GDM1 (cell line): Measurements from ENCODE around the gene STARD3.

Source experiments
- DNase-seq: peaks from one replicate; lab custom pipeline; 2025; lab: John Stamatoyannopoulos, UW

Gene STARD3

DNA sequence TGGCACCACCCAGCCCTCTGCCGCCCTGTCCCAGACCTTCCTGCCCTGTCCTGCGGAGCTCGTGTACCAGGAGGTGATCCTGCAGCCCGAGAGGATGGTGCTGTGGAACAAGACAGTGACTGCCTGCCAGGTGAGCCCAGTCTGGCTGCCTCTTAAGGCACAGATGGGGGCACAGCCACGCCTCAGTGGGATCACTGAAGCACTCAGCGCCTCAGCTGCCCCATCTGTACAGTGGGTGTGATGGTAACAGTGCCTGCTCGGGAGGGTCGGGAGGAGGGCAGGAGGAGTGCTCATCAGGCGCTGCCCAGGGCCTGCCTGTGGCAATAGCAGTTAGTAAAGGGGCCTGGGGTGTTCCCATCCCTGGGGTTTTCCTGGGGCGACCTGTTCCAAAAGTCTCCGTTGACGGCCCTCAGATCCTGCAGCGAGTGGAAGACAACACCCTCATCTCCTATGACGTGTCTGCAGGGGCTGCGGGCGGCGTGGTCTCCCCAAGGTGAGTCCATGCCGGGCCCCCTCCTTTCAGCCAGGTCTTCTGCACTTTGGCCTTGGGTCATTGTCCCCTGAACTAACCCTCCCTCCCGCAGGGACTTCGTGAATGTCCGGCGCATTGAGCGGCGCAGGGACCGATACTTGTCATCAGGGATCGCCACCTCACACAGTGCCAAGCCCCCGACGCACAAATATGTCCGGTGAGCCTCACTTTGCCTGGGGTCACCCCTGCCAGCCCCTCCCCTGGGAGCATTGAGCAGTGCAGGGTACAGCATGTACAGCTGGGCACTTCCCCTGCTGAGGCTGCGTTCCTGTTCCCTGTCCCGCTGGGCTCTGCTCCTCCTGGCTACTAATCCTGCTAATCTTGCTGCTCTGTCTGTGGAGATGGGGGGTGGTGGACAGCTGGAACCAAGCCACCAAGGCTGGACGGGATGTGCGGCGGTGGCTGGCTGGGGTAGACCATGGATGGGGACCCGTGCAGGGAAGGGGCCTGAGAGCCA, 23.7 kb downstream of the STARD3 start:
- DNase-seq = no peak

DNA sequence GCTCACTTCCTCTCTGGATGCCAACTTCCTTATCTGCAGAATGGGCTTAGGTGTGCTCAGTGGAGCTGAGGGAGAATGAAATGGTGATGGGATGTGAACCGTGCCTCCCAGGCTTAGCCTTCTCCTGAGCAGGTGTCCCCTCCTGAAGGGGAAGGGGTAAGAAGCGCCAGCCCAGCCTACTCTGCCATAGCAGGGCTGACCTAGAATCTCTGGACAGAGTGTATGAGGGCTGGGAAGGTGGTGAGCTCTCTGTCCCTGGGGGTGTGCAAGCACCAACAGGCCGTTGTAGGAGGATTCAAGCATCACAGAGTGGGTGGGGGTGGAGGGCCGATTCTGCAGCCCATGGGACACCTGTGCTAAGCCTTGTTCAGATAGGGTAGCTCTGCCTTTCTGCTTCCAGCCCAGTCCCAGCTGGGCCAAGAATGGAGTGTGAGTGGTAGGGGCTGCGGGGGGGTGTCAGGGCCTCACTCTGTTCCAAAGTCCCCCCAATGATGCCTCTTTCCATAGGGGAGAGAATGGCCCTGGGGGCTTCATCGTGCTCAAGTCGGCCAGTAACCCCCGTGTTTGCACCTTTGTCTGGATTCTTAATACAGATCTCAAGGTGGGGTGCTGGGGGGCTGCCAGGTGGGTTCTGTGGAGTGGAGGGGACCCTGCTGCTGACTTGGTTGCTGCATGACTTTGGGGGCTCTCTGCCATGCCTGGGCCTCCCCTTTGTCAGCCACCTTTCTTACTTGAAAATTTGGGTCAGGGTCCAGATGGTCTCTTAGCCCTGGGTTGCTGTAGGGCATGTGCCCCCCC, 25.0 kb downstream of the STARD3 start:
- DNase-seq = no peak

GRCh38 chr17:39662551-39663339, 25.8 kb downstream of the STARD3 start:
- DNase-seq = no peak

GRCh38 chr17:39663340-39663687, 26.4 kb downstream of the STARD3 start:
- DNase-seq = no peak

DNA sequence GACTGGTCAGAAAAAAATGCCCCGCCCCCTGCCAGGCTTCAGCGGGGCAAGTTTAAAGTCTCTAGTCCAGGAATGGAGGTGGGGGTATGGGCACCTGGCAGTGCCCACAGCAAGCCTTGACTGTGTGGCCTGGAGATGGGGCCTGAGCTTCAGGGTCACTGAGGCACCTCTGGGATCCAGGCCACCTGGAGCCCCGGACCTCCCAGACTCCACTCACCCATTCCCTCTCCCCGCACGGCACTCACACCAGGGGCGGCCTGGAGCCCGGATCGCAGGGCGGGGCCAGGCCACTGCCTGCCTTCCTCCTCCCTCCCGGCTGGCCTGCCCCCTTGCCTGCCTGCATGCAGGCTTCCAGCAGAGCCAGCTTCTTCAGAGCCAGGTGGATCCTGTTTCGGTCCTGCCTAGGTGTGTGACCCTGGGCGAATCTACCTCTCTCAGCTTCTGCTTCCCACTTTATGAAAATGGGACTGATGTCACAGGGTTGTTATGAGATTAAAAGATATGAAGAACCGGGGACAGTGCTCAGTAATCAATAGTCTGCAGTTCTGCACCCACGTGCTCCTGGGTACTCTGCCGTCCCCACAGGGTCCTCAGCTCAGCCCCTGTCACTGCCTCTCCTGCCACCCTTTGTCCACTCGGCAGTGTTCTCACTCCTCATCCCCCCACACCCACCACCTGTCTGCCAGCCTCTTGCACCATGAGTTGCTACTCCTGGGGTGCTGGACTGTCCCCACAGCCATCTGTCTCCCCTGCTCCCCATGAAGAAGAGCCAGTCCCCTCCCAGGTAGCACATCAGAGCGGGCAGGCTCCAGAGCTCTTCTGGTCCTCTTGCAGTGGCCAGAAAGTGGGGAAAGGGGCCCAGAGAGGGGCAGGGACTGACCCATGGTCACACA, 27.0 kb downstream of the STARD3 start:
- DNase-seq = no peak

DNA sequence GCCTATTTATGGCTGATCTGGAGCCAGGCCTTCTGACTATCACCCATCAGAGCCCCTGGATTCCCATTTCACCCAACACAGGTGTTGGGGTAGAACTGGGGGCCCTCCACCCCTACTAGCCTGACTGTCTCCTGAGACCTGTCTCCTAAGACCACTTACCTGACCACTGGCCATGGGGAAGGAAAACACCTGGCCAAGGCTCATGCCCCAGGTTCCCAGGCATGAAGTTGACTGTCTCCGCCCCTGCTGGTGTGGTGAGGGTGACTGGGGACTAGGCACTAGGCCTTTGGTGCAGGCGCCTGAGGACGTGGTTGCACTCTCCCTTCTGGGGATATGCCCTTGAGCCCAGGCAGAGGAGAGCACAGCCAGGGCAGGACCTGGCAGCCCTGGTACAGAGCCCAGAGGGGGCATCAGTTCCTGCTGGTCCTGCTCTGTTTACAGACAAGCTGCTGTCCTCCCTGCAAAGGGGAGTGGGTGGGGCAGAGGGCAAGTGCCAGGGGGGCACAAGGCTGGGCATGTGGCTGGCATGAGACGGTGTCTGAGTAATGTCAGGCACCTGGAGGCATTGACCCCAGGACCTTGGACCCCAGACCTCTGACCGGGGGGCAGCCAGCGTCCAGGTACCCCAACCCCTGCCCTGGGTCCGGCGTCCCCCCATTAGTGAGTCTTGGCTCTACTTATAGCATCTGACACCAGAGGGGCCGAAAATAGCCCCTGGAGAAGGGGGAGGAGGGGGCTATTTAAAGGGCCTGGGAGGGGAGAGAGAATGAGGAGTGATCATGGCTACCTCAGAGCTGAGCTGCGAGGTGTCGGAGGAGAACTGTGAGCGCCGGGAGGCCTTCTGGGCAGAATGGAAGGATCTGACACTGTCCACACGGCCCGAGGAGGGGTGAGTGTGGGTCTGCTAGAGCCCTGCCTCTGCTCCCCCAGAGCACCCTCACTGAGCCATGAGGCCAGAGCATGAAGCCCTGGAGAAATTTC, 27.9 kb downstream of the STARD3 start, which contains the start of gene TCAP:
Gene TCAP (plus strand): TSS at position 769 of the 981 bp plus-strand sequence. CDS start 11 bp downstream, at position 780.
- no peak for DNase-seq

GRCh38 chr17:39665642-39666224, 28.8 kb downstream of the STARD3 start:
- DNase-seq = no peak

DNA sequence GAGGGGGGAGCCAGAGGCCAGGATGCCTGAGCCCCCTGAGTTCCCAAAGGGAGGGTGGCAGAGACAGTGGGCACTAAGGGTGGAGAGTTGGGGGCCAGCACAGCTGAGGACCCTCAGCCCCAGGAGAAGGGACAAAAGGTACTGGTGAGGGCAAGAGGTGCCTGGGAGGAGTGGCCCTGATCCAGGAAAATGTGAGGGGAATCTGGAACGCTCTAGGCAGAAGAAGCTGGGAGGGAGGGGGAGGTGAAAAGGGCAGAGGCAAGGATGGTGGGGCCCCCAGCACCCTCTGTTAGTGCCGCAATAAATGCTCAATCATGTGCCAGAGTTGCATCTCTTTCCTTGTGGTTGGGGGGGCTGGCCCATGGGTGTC, 29.3 kb downstream of the STARD3 start:
- no peak for DNase-seq

DNA sequence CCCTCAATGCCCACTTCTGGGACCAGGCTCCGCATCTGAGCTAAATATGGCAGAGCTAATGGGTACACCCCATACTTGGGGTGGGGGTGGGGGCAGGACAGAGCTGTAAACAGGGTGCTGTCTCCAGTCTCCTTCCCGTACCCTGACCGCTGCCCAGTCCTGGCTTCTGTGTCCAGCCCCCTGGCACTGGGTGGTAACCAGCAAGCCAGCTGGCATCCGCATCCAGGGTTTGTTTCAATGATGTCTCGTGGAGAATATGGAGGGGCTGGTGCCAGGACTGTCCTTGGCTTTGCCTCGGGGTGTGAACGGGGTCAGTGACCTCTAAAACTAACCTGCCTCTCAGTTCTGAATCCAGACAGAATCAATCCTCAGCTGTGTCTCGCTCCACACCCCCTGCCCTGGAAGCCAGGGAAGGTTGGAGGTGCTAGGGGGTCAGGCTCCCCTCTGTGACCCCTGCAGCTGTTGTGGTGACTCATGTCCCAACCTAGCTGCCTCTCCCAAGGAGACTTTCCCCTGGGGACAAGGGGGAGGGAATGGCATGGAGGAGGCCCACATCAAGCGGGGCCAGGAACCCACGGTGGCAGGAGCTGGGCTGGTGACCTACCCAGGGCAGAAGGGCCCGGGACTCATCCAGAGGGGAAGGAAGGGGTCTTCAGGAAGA, 29.8 kb downstream of the STARD3 start:
- no peak for DNase-seq

- no peak for DNase-seq
These were observed 30.5 kb downstream of the STARD3 start for GRCh38 chr17:39667262-39667944.

GRCh38 chr17:39667945-39668924, 31.3 kb downstream of the STARD3 start, which contains the start of gene PNMT:
PNMT (plus strand) TSS chr17:39668453; CDS start chr17:39668476, 23 bp downstream.
- DNase-seq = no peak

DNA sequence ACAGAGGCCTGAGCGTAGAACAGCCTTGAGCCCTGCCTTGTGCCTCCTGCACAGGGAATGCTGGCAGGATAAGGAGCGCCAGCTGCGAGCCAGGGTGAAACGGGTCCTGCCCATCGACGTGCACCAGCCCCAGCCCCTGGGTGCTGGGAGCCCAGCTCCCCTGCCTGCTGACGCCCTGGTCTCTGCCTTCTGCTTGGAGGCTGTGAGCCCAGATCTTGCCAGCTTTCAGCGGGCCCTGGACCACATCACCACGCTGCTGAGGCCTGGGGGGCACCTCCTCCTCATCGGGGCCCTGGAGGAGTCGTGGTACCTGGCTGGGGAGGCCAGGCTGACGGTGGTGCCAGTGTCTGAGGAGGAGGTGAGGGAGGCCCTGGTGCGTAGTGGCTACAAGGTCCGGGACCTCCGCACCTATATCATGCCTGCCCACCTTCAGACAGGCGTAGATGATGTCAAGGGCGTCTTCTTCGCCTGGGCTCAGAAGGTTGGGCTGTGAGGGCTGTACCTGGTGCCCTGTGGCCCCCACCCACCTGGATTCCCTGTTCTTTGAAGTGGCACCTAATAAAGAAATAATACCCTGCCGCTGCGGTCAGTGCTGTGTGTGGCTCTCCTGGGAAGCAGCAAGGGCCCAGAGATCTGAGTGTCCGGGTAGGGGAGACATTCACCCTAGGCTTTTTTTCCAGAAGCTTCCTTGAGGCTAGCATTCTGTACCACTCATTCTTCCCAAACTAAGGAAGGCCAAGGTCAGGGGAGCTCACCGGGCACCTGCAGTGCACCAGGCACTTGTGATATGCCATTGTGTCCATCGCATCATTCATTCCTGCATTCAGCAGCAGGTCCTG, 33.2 kb downstream of the STARD3 start:
- no peak for DNase-seq

- DNase-seq = no peak
These were observed 33.8 kb downstream of the STARD3 start for GRCh38 chr17:39670746-39671145.

GRCh38 chr17:39671651-39672521, 34.9 kb downstream of the STARD3 start:
- DNase-seq = no peak
